Prostate gland (tissue), 2 donors: ENCODE results near the gene DYTN. TPM values are rescaled to one million over a fixed set of nuclear protein-coding genes. Genes with fewer than 3 reads are reported as not detected.

Source experiments
- DNase-seq: peaks from one replicate; pipeline ENCODE4 v3.0.0-alpha.2; 2019; ENCODE audit warnings: low spot score
- H3K27ac ChIP-seq, 2 donors: fragments of 200-600 bp; sonication (generic); 2 replicates each; pipeline ENCODE4 v1.5.1; 2017 to 2019
- H3K27me3 ChIP-seq: fragments of 200-600 bp; sonication (generic); replicated peaks from 2 replicates; pipeline ENCODE4 v1.5.1; 2019; ENCODE audit not compliant: insufficient read depth
- H3K36me3 ChIP-seq, 2 donors: fragments of 200-600 bp; sonication (generic); 1 replicate in 1 of 2; 2 replicates in 1 of 2; pipeline versions ENCODE4 v1.5.1 to v1.8.1; 2017 to 2019
- H3K4me1 ChIP-seq: fragments of 200-600 bp; sonication (generic); replicated peaks from 2 replicates; pipeline ENCODE4 v1.5.1; 2019
- H3K4me3 ChIP-seq, 2 donors: fragments of 200-600 bp; sonication (generic); 2 replicates each; pipeline ENCODE4 v1.5.1; 2017 to 2019
- H3K9me3 ChIP-seq: fragments of 200-600 bp; sonication (generic); 2 replicates; pipeline ENCODE4 v1.5.1; 2017
- CTCF ChIP-seq, 4 experiments: fragments of 200-600 bp in 2 of 4; fragments of 450-650 bp in 2 of 4; sonication (generic) in 2 of 4; IDR thresholded peaks; 1 replicate in 3 of 4; 2 replicates in 1 of 4; pipeline ENCODE4 v1.5.1; 2016 to 2019; ENCODE audit warnings: antibody characterized with exemption in 4 of 4, mild to moderate bottlenecking in 2 of 4, moderate library complexity in 2 of 4
- POLR2A ChIP-seq: fragments of 450-650 bp; IDR thresholded peaks from one replicate; pipeline ENCODE4 v1.6.1; 2016; ENCODE audit warnings: antibody characterized with exemption, mild to moderate bottlenecking
- POLR2AphosphoS5 ChIP-seq: sonication (generic); formaldehyde crosslinking; IDR thresholded peaks from one replicate; pipeline ENCODE4 v1.6.1; 2017; ENCODE audit warnings: antibody characterized with exemption
- WGBS: methylation state at CpG from one replicate; pipeline ENCODE4 v1.1.5; 2018; 5-methylcytosine and 5-hydroxymethylcytosine counted together
- intact Hi-C: fragments of 100-400 bp; cut with DNase I; formaldehyde crosslinking; loops from one replicate; pipeline ENCODE4 v1.14.2; 2022
- total RNA-seq, 2 donors: library from RNA; depleted of rRNA; stranded (reverse); fragments of >200 nt; gene quantifications; one replicate each; pipeline ENCODE4 v1.1.0, GENCODE V29; 2016

Gene DYTN
- total RNA-seq, 2 donors from 2014 or later: not detected

GRCh38 chr2:206756816-206757215 lies 38.6 kb upstream of the DYTN start:
- no peak overlapping the region for H3K4me3 ChIP-seq
- H3K9me3 ChIP-seq: no peaks in the 10 kb centered on the region
- no peak overlapping the region for H3K27ac ChIP-seq
- DNase-seq: no peak
- no peaks in the 10 kb centered on the region for H3K27me3 ChIP-seq
- 53% methylated on average over 1 of the region's 1 CpG for WGBS
- TF ChIP-seq POLR2A (no peak), CTCF (IDR thresholded peaks at IDR 0.05) (no peak), POLR2AphosphoS5 (no peak)
- intact Hi-C loops: no loop called here
- H3K4me1 ChIP-seq: no peaks in the 10 kb centered on the region
- no peaks in the 10 kb centered on the region for H3K36me3 ChIP-seq

- DNase-seq: no peak
- intact Hi-C loops: no loop called here
- Histone ChIP-seq H3K27me3 (no peaks in the 10 kb centered on the region), H3K9me3 (no peaks in the 10 kb centered on the region), H3K27ac (no peak overlapping the region), H3K36me3 (no peaks in the 10 kb centered on the region), H3K4me3 (no peak overlapping the region), H3K4me1 (no peaks in the 10 kb centered on the region)
- 26% methylated on average over 2 of the region's 2 CpGs for WGBS
- no peak for TF ChIP-seq POLR2A
- TF ChIP-seq POLR2AphosphoS5: no peak
- TF ChIP-seq CTCF (IDR thresholded peaks at IDR 0.05): no peak
These were observed 22.6 kb upstream of the DYTN start for GRCh38 chr2:206740800-206741199.

GRCh38 chr2:206739271-206739670 lies 21.1 kb upstream of the DYTN start:
- Histone ChIP-seq H3K4me1 (no peaks in the 10 kb centered on the region), H3K27me3 (no peaks in the 10 kb centered on the region), H3K4me3 (no peak overlapping the region), H3K36me3 (no peaks in the 10 kb centered on the region), H3K9me3 (no peaks in the 10 kb centered on the region), H3K27ac (no peak overlapping the region)
- TF ChIP-seq CTCF (IDR thresholded peaks at IDR 0.05) (no peak), POLR2AphosphoS5 (no peak), POLR2A (no peak)
- WGBS: 64% methylated on average over 2 of the region's 2 CpGs
- intact Hi-C loops: no loop called here
- no peak for DNase-seq

GRCh38 chr2:206736935-206737334 lies 18.7 kb upstream of the DYTN start:
- Histone ChIP-seq H3K27ac (no peak overlapping the region), H3K4me3 (no peak overlapping the region), H3K27me3 (no peaks in the 10 kb centered on the region), H3K36me3 (no peaks in the 10 kb centered on the region), H3K4me1 (no peaks in the 10 kb centered on the region), H3K9me3 (no peaks in the 10 kb centered on the region)
- DNase-seq: no peak
- TF ChIP-seq POLR2AphosphoS5: no peak
- TF ChIP-seq CTCF (IDR thresholded peaks at IDR 0.05): no peak
- TF ChIP-seq POLR2A: no peak
- intact Hi-C loops: no loop called here
- WGBS: 94% methylated on average over 5 of the region's 5 CpGs

GRCh38 chr2:206733341-206733740 lies 15.1 kb upstream of the DYTN start:
- 88% methylated on average over 2 of the region's 2 CpGs for WGBS
- H3K27ac ChIP-seq: no peak overlapping the region
- no peaks in the 10 kb centered on the region for H3K9me3 ChIP-seq
- no peaks in the 10 kb centered on the region for H3K36me3 ChIP-seq
- H3K27me3 ChIP-seq: no peaks in the 10 kb centered on the region
- intact Hi-C loops: no loop called here
- DNase-seq: no peak
- no peaks in the 10 kb centered on the region for H3K4me1 ChIP-seq
- no peak for TF ChIP-seq POLR2AphosphoS5
- TF ChIP-seq POLR2A: no peak
- no peak for TF ChIP-seq CTCF (IDR thresholded peaks at IDR 0.05)
- H3K4me3 ChIP-seq: no peak overlapping the region
